Measurements from ENCODE around the gene CDYL2.

CDYL2 gene

DNA sequence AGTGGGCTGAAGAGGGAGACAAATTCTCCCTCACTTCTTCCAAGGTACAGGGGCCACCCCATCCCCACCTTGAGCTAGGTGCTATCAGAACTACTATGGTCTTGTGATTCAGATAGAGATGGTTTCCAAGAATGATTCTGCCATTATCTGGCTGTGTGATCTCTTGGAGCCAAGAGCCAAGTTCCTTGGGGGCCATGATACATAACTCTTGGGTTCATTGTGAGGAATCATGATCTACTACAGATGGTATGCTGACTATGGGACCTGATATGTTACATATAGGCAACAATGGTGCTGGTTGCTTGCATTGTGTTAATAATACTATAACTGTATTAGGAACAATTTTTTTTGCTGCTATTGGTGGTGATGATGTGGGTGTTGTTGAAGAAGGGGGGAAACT is 217.9 kb downstream of the CDYL2 start:
- DNase-seq: no peak

DNA sequence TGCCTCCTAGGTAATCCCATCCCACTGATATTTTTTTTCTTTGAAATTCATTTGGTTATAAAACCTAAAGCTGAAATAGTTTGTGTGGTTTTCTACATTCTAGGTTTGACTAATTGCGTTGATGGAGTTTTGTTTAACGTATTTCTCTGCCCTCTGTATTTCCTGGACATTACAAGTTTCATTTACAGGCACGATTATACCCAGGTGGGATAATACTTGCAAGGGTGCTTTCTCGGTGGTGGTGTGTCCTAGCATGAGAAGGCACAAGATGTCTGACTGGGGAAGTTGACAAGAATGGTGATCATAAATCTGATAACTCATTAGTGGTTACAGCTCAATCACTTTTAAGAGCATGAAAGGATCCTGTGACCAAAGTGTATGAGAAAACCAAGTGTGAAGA is 218.6 kb downstream of the CDYL2 start:
- DNase-seq: no peak

DNA sequence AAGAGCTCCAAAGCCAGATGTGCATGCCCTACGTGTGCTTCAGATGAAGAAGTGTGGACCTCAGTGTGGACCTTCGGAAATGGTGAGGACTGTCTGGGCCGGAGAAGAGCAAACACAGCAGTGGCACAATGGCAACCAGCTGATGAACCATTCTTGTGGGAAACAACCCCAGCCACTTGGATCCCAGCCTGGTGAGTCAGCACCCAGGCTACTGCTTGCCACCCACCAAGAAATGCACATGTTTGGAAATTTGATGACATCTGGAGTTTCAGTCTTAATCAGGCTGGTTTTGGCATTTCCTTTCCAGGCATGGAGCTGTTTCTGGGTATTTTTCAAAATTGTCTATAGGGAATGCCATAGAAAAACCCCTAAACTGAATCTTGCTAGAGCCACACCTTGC is 220.9 kb downstream of the CDYL2 start:
- peak; percentile 91 for DNase-seq

DNA sequence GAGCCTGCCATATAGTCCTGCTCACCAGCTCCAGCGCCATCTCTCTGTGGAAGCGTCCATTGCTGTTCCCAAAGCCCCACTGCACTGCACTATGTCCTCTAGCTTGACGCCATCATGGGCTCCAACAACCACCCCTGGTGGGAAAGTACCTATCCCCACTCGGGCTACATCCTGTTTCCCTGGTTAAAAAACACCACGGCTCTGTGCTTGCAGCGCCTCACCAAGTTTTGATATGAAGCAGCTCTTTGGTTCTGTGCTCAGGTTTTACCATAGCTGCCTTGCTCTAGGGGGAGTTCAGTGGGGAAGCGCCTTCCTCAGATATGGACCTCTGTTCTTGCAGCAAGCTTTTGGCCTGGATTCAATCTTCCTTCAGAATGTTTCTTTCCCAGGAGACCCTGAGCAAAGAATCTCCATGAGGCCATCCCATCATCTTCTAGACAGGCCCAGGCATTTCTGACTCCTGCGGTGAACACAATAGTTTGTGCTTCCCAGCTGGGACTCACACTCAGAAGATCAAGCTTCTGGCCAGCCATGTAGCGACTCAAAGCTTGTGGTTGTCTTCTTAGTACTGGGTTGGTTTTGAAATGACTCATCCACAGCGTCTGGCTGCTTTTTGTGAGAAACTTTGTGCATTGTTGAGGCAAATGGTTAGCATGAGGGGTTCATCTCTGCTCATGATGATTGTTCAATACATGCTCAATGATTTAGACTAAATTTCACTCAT is 224.1 kb downstream of the CDYL2 start:
- DNase-seq: peak; percentile 37

DNA sequence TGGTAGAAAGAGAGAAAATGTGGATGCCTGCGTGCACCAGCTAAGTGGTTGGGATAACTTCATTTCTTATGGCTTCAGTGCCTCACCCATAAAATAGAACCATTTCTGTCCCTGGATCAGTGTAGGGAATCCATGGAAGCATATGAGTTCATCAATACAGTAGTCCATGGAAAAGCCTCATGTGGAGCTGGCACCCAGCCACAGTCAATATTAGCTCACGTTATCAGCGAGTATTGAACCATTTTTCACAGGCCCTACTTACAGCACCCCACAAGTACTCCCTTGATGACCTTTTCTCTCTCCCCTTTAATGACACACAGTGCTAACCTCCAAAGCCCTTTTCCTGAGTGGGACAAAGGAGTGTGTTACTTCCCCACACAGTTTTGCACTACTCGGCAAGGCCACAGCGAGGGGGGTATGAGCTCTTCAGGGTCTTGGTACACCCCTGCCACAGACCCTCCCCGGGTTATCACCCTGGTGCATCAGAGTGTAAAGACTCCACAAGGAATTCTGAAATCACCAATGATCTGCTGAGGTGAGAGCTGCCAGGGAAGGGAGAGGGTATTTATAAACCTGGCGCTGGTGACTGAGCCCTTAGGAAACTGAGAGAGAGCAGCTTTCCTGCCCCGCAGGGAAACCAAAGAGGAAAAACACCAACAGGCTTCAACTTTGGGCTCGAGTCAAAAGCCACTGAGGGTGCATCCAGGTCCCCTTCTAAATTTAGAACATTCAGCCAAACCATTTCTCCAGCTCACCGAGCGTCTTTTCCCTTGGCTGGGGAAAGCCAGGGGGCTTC is 226.7 kb downstream of the CDYL2 start:
- no peak for DNase-seq

DNA sequence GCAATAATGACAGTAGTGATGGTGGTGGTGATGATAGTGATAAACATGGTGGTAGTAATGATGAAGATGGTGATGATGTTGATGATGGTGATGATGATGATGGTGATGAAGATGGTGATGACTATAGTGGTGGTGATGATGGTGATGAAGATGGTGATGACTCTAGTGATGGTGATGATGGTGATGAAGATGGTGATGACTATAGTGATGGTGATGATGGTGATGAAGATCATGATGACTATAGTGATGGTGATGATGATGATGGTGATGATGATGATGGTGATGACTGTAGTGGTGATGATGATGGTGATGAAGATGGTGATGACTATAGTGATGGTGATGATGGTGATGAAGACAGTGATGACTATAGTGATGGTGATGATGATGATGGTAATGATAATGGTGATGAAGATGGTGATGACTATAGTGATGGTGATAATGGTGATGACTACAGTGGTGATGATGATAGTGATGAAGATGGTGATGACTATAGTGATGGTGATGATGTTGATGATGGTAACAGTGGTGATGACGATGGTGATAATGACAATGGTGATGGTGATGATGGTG is 228.0 kb downstream of the CDYL2 start:
- DNase-seq: no peak

DNA sequence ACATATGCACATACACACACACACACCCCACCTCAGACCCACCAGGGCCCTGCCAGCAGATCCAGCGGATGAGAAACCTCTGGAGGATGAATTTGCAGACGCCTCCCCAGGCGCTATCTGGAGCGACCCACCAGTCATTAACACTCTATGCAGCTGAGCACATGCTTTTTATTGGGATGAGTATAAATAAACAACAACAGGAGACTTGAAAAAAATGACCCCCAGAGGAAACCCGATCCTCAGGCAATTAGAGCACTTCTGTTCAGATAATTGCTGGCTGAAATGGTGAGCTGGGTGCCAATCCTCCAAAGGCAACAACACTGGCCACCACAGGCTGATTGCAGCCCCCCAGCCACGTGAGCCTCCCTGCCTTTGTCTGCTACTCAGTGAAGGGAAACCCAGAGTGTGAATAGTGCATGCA is 230.7 kb downstream of the CDYL2 start:
- no peak for DNase-seq

DNA sequence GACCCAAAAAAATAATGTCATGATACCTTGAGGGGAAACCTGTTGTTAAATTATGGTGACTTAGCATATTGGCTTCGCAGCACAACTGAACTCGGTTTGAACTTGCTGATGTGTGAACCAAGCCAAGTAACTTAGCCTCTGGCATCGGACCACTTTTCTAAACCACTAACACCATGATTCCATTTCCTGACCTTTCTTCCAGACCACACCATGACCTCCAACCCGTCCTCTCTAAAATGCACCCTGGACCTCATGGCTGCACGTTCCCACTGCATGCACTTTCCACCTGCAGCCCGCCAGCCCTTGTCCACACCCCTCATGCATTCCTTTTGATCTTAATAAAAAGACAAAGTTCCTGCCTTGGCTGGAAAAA is 234.3 kb downstream of the CDYL2 start:
- no peak for DNase-seq

DNA sequence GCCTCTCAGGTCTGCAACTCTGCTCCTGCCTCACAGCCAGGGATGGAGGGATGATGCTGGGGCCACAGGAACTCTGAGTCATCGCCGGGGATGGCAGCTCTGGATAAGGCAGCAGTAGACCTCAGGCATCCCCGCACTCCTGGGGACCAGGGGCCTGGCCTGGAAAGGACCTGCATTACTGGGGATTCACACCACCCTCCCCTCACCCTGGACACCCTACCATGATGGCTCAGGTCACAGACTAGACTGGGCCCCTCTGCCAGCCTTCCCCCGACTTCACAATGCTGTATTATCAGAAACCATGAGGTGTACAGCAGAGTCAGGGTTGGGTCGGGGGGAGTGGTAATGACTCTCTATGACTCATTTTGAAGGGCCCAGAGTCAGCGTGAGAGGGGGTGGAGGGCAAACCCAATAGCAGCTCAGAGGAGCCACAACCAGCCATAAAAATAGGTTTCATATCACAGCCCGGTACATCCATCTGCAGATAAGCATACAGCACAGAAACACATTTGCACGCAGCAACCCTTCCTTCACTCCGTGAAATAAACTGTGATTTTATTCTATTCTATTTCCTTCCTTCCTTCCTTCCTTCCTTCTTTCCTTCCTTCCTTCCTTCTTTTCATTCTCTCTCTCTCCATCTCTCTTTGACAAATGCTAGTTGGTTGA is 234.8 kb downstream of the CDYL2 start:
- no peak for DNase-seq

DNA sequence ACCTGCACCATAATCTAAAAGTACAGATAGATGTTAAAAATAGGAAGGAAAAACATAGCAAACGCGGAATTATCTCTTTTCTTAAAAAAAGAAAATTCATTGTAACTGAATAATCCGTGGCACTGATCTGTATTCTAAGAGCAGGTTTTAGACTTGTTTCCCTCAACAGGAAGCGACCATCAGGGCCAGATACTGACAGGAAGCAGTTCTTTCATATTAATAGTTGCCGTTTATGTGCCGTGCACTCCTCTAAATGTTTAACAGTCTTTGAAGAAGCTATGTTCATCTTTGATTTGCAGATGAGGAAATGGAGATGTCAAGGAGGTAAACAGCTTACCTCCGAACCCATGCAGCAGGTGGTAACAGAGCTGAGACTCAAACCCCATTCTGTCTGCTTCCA is 240.0 kb downstream of the CDYL2 start:
- no peak for DNase-seq

DNA sequence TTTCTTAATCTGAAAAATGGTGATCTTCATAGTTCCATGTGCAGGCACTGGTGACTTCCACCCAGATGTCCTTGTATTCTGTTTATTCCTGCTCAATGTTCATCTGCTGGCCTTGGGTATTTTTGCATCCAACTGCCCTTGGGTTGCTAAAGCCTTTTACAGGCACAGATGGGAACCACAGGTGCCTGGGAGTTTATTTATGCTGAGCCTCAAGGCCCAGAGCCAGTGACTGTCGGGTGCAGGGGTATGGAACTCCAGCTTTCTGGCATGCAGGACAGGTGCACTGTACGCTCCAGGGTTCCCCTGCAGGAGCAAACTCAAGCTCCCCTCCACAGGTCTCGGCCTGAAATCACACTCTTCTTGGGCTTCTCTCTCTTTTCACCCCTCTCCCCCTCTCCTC is 241.3 kb downstream of the CDYL2 start:
- DNase-seq: no peak

DNA sequence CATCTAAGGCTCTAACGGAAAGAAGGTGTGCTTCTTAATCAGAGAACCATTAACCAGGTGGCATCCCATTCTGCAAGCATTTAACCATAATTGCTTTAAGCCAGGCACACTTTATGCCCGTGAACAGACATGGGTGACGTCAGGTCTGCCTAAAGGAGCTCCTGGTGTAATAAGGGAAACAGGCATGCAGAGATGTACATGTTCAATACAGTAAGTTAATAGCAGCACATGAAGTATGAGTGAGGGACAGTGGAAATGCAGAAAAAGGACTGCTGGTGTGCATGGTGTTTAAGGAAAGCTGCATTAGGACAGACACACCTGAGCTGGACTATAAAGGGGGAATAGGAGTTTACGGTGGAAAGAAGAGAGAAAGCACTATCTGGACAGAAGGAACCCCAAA is 245.0 kb downstream of the CDYL2 start:
- DNase-seq: no peak

DNA sequence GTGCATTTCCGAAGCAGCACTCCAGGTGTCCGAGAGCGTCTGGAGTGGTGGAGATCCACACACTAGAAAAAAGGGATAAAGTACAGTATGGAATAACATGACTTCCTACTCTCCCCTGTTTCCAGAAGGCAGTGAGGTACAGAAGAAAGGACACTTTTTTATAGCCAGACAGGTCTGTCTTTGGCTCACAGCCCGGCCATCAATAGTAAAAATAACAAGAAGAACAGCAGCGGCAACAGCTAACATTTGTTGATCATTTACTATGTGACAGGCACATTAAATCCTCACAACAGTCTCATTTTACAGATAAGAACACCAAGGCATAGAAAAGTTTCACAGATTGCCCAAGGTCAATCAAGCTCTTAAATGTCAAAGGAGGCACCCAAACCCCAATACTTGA is 247.4 kb downstream of the CDYL2 start:
- no peak for DNase-seq

DNA sequence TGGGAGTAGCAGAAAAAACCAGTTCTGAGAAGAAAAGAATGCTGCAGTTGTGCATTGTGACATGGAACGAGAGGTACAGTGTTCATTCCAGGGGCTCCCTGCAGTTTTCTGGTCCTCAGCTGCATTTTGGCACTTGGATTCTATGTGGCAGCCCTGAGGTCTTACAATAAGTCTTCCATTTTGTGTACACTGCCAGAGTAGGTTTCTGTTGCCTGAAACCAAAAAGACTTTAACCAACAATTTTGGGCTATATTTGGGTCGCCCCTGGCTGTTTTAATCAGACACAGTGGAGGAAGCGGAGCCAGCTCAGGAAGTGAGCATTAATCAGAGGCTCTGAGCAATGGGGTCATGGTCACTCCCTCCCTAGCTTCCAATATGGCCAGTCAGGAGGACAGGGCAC is 247.9 kb downstream of the CDYL2 start:
- no peak for DNase-seq

DNA sequence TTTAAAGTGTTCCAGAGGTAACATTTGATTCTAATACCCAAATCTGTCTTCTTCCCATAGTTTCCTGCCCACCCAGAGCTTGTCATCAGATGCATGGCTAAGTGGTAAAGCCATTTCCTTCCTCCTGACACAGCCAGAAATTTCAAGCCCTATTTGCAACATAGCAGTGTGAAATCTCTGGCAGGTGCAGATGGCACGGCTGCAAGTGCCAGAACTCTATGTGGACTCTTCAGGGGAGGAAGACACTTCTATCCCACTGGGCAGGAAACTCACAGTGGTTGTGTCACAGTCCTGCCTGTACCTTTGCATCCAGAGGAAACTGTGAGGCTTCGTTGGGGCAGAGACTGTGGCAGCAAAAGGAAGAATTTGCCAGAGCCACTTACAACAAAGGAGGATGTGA is 250.4 kb downstream of the CDYL2 start:
- DNase-seq: no peak

DNA sequence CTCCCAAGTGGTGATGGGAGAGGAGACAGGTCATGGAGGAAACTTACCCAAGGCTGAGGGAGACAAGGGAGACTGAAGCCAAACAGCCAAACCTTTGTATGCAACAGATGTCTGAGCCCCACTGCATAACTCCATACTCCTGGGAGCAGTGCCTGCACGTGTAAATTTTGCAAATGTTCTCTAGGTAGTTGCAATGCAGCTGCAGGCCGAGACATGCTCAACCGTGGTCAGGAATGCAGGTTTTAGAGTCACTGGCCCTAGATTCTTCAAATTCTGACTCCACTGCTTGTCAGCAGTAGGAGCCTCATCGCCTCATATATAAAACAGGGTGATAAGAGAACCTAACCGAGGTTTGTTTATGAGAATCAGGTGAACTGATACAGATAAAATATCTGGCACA is 252.1 kb downstream of the CDYL2 start:
- DNase-seq: no peak

Measured in suppressor macrophage treated with lipopolysaccharide for 4 hours (primary cell).